HepG2 (cell line): ENCODE results near the gene TAMALIN. TPM values are rescaled to one million over a fixed set of nuclear protein-coding genes. Genes with fewer than 3 reads are reported as not detected.
A peak's percentile ranks its signal among the peaks of the same experiment; 100 is the strongest.

Experiments
- ETV6 ChIP-seq: sonication (generic); formaldehyde crosslinking; conservative IDR thresholded peaks from 2 replicates; pipeline ENCODE4 v1.4.0; 2020; ENCODE audit warnings: missing genetic modification reagents
- FOXP1 ChIP-seq, 2 experiments: fragments of 450-650 bp in 1 of 2; IDR thresholded peaks; 2 replicates each; pipeline ENCODE4 v1.6.1; 2017 to 2018; ENCODE audit warnings: antibody characterized with exemption in 1 of 2
- NFE2L2 ChIP-seq: fragments of 150-350 bp; IDR thresholded peaks from 2 replicates; pipeline ENCODE4 v1.6.1; 2014; ENCODE audit warnings: low read length
- NFKBIZ ChIP-seq: IDR thresholded peaks from 2 replicates; pipeline ENCODE4 v1.6.1; 2018; ENCODE audit warnings: missing genetic modification reagents, missing compliant biosample characterization
- ZBTB38 ChIP-seq: sonication (generic); formaldehyde crosslinking; IDR thresholded peaks from 2 replicates; pipeline ENCODE4 v1.5.1; 2020; ENCODE audit warnings: mild to moderate bottlenecking, missing genetic modification reagents
- ZNF235 ChIP-seq: sonication (generic); formaldehyde crosslinking; IDR thresholded peaks from 2 replicates; pipeline ENCODE4 v1.8.1; 2023; ENCODE audit warnings: mild to moderate bottlenecking, missing genetic modification reagents, borderline replicate concordance
- ZNF263 ChIP-seq: sonication (generic); formaldehyde crosslinking; IDR thresholded peaks from 2 replicates; pipeline ENCODE4 v1.4.0; 2020; ENCODE audit warnings: missing genetic modification reagents
- ZNF773 ChIP-seq: sonication (generic); formaldehyde crosslinking; IDR thresholded peaks from 2 replicates; pipeline ENCODE4 v1.4.0; 2020; ENCODE audit warnings: missing genetic modification reagents, borderline replicate concordance
- polyA plus RNA-seq, 8 experiments: library from polyadenylated mRNA; depleted of rRNA in 3 of 8; stranded (reverse) in 7 of 8; unstranded in 1 of 8; fragments of >200 nt; fragmentation: Illumina TruSeq in 4 of 8; extraction: Trizol in 4 of 8; gene quantifications; 2 replicates each; pipeline versions ENCODE4 v1.2.1 to v1.2.3, GENCODE V29; 2011 to 2016; ENCODE audit warnings: low read depth in 4 of 8, missing spikeins in 1 of 8, mixed read lengths in 1 of 8; ENCODE audit not compliant: insufficient read depth in 1 of 8
- total RNA-seq, 5 experiments: library from RNA; depleted of rRNA; stranded (reverse); fragments of >200 nt; fragmentation: Illumina TruSeq; extraction: Trizol; gene quantifications; 2 replicates each; pipeline ENCODE4 v1.2.3, GENCODE V29; 2016; ENCODE audit warnings: low read depth in 1 of 5
- TF ChIP-seq, protein P1 (sequence below): sonication (generic); IDR thresholded peaks from 2 replicates; pipeline ENCODE4 v1.6.1; 2016; ENCODE audit warnings: low read depth, borderline replicate concordance
- TF ChIP-seq, protein P2 (sequence below): sonication (generic); formaldehyde crosslinking; IDR thresholded peaks from 2 replicates; pipeline ENCODE4 v1.4.0; 2020; ENCODE audit warnings: missing genetic modification reagents
- TF ChIP-seq, protein P3 (sequence below): sonication (generic); formaldehyde crosslinking; IDR thresholded peaks from 2 replicates; pipeline ENCODE4 v1.5.1; 2020; ENCODE audit warnings: mild to moderate bottlenecking, missing genetic modification reagents, borderline replicate concordance
- TF ChIP-seq, protein P4 (sequence below): sonication (generic); formaldehyde crosslinking; IDR thresholded peaks from 2 replicates; pipeline ENCODE4 v1.4.0; 2020; ENCODE audit warnings: missing genetic modification reagents, mild to moderate bottlenecking, borderline replicate concordance

Gene TAMALIN
- total and polyA plus RNA-seq, 2 of the 13 experiments (the other 11 are each of a cell fraction or from before 2014, with no cell fraction given): 2.9 to 10.9 TPM

DNA sequence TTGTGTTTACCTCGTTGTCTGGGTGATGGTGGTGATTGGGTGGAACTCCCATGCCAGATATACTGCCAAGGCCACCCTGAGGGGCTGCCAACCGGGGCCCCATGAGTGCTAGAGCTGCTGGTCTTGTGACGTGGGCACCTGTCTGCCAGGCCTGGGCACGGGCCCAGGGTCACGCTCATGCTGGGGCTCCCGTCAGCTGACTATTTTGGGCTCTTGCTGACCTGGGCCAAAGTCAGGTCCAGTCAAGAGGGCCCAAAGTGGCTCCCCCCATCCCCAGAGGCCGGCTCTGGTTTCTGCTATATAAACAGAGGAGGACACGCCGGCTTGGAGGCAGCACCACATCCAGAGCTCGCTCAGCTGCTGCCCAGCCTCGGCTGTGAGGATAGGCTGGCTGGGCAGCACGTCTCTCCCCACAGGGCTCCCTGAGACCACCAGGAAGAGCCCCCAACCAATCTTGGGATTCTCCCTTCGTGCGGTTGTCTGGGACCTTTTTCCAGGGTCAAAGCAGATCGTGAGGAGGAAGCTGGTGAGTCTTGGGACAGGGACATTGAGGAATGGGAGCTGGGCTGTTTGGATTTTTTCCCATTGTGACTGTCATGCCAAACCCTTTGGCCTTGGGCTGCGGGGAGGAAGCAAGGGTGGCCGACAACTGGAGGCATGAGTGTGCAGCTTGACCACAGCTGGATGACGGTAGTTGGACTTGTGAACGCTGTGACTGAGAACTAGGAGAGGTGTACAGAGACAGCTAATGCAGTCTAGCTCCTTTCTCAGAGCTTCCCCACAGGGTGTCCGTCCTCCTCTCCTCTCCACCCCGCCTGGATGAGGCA is 36.9 kb downstream of the TAMALIN start (continued):
- TF ChIP-seq, protein P1, sequence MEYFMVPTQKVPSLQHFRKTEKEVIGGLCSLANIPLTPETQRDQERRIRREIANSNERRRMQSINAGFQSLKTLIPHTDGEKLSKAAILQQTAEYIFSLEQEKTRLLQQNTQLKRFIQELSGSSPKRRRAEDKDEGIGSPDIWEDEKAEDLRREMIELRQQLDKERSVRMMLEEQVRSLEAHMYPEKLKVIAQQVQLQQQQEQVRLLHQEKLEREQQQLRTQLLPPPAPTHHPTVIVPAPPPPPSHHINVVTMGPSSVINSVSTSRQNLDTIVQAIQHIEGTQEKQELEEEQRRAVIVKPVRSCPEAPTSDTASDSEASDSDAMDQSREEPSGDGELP: peak; percentile 27; the same call in 1 of the 2 replicates
- no peak for TF ChIP-seq ZNF235
- TF ChIP-seq, protein P2, sequence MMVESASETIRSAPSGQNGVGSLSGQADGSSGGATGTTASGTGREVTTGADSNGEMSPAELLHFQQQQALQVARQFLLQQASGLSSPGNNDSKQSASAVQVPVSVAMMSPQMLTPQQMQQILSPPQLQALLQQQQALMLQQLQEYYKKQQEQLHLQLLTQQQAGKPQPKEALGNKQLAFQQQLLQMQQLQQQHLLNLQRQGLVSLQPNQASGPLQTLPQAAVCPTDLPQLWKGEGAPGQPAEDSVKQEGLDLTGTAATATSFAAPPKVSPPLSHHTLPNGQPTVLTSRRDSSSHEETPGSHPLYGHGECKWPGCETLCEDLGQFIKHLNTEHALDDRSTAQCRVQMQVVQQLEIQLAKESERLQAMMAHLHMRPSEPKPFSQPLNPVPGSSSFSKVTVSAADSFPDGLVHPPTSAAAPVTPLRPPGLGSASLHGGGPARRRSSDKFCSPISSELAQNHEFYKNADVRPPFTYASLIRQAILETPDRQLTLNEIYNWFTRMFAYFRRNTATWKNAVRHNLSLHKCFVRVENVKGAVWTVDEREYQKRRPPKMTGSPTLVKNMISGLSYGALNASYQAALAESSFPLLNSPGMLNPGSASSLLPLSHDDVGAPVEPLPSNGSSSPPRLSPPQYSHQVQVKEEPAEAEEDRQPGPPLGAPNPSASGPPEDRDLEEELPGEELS: no peak
- TF ChIP-seq, protein P3, sequence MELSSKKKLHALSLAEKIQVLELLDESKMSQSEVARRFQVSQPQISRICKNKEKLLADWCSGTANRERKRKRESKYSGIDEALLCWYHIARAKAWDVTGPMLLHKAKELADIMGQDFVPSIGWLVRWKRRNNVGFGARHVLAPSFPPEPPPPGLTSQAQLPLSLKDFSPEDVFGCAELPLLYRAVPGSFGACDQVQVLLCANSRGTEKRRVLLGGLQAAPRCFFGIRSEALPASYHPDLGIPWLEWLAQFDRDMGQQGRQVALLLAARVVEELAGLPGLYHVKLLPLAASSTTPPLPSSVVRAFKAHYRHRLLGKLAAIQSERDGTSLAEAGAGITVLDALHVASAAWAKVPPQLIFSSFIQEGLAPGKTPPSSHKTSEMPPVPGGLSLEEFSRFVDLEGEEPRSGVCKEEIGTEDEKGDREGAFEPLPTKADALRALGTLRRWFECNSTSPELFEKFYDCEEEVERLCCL (CRISPR knock-in tag): no peak
- TF ChIP-seq ZNF773 (CRISPR knock-in tag): no peak
- TF ChIP-seq NFKBIZ: no peak
- TF ChIP-seq, protein P4, sequence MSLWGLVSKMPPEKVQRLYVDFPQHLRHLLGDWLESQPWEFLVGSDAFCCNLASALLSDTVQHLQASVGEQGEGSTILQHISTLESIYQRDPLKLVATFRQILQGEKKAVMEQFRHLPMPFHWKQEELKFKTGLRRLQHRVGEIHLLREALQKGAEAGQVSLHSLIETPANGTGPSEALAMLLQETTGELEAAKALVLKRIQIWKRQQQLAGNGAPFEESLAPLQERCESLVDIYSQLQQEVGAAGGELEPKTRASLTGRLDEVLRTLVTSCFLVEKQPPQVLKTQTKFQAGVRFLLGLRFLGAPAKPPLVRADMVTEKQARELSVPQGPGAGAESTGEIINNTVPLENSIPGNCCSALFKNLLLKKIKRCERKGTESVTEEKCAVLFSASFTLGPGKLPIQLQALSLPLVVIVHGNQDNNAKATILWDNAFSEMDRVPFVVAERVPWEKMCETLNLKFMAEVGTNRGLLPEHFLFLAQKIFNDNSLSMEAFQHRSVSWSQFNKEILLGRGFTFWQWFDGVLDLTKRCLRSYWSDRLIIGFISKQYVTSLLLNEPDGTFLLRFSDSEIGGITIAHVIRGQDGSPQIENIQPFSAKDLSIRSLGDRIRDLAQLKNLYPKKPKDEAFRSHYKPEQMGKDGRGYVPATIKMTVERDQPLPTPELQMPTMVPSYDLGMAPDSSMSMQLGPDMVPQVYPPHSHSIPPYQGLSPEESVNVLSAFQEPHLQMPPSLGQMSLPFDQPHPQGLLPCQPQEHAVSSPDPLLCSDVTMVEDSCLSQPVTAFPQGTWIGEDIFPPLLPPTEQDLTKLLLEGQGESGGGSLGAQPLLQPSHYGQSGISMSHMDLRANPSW (CRISPR knock-in tag): no peak
- TF ChIP-seq FOXP1 (IDR thresholded peaks at IDR 0.05): no peak
- no peak for TF ChIP-seq FOXP1 (CRISPR knock-in tag; IDR thresholded peaks at IDR 0.05)
- no peak for TF ChIP-seq ETV6
- no peak for TF ChIP-seq ZNF263 (CRISPR knock-in tag)
- TF ChIP-seq ZBTB38 (CRISPR knock-in tag): 0 out of 2 replicates have a peak, but pooled peaks have one; percentile 17
- TF ChIP-seq NFE2L2: no peak
